Astrocyte (in vitro differentiated cells and primary cell): Measurements from ENCODE around the gene RASSF5. TPM values are rescaled to one million over a fixed set of nuclear protein-coding genes. Genes with fewer than 3 reads are reported as not detected.

Source experiments
- DNase-seq: peaks from one replicate; pipeline ENCODE4 v3.0.0-alpha.2; 2010; ENCODE audit warnings: low read depth
- FAIRE-seq: peaks from 2 replicates; lab custom pipeline; 2011; peaks lifted over from hg19 to GRCh38; lab: Jason Lieb, UNC
- H2AFZ ChIP-seq: 2 replicates; pipeline ENCODE4 v1.6.0; 2012; ENCODE audit warnings: low read depth, low read length, inconsistent platforms
- H3K27ac ChIP-seq: 2 replicates; pipeline ENCODE4 v1.5.1; 2011; ENCODE audit warnings: low read depth, low read length, inconsistent platforms
- H3K27me3 ChIP-seq: 2 replicates; pipeline ENCODE4 v1.6.0; 2011; ENCODE audit warnings: low read length, inconsistent platforms; ENCODE audit not compliant: insufficient read depth
- H3K36me3 ChIP-seq: 2 replicates; pipeline ENCODE4 v1.5.1; 2011; ENCODE audit warnings: low read length, inconsistent platforms; ENCODE audit not compliant: insufficient read depth
- H3K4me1 ChIP-seq: 2 replicates; pipeline ENCODE4 v1.5.1; 2011; ENCODE audit warnings: low read length, inconsistent platforms; ENCODE audit not compliant: insufficient read depth
- H3K4me2 ChIP-seq: 2 replicates; pipeline ENCODE4 v1.6.0; 2012; ENCODE audit warnings: low read length, inconsistent platforms
- H3K4me3 ChIP-seq: 2 replicates; pipeline ENCODE4 v1.5.1; 2011; ENCODE audit warnings: low read depth, mild to moderate bottlenecking, low read length, inconsistent platforms; ENCODE audit not compliant: insufficient read depth
- H3K79me2 ChIP-seq: 2 replicates; pipeline ENCODE4 v1.6.0; 2012; ENCODE audit warnings: mild to moderate bottlenecking, low read length, inconsistent platforms; ENCODE audit not compliant: insufficient read depth
- H3K9ac ChIP-seq: 2 replicates; pipeline ENCODE4 v1.6.0; 2012; ENCODE audit warnings: mild to moderate bottlenecking, low read length, inconsistent platforms
- H3K9me3 ChIP-seq: 2 replicates; pipeline ENCODE4 v1.5.1; 2012; ENCODE audit warnings: low read depth, mild to moderate bottlenecking, low read length, inconsistent platforms; ENCODE audit not compliant: insufficient read depth
- H4K20me1 ChIP-seq: 2 replicates; pipeline ENCODE4 v1.6.0; 2012; ENCODE audit warnings: low read length, inconsistent platforms; ENCODE audit not compliant: insufficient read depth
- H3K27ac Mint-ChIP-seq: one replicate; pipeline ENCODE4 v1.8.0; 2021; ENCODE audit warnings: mild to moderate bottlenecking, mixed read lengths; ENCODE audit not compliant: unreplicated experiment
- H3K27me3 Mint-ChIP-seq: one replicate; pipeline ENCODE4 v1.8.0; 2021; ENCODE audit warnings: low read depth, mixed read lengths; ENCODE audit not compliant: unreplicated experiment
- H3K36me3 Mint-ChIP-seq: one replicate; pipeline ENCODE4 v1.8.0; 2021; ENCODE audit warnings: low read depth, mixed read lengths; ENCODE audit not compliant: unreplicated experiment
- H3K4me1 Mint-ChIP-seq: one replicate; pipeline ENCODE4 v1.8.0; 2021; ENCODE audit warnings: low read depth, mixed read lengths; ENCODE audit not compliant: unreplicated experiment
- H3K4me3 Mint-ChIP-seq: one replicate; pipeline ENCODE4 v1.8.0; 2021; ENCODE audit warnings: mild to moderate bottlenecking, moderate library complexity, mixed read lengths; ENCODE audit not compliant: unreplicated experiment
- H3K9me3 Mint-ChIP-seq: one replicate; pipeline ENCODE4 v1.8.0; 2021; ENCODE audit warnings: mild to moderate bottlenecking, mixed read lengths; ENCODE audit not compliant: unreplicated experiment
- CTCF ChIP-seq: IDR thresholded peaks from 2 replicates; pipeline ENCODE4 v1.5.1; 2011; ENCODE audit warnings: low read depth, mild to moderate bottlenecking, inconsistent platforms, low read length, moderate library complexity; ENCODE audit not compliant: insufficient read depth
- EZH2 ChIP-seq: IDR thresholded peaks from 2 replicates; pipeline ENCODE4 v1.6.1; 2012; ENCODE audit warnings: mild to moderate bottlenecking, low read length, inconsistent platforms; ENCODE audit not compliant: insufficient read depth
- total RNA-seq: library from RNA; stranded (reverse); gene quantifications from 2 replicates; pipeline ENCODE4 v1.2.1, GENCODE V29; 2021

RASSF5 gene
- total RNA-seq, 1 donor from 2014 or later = 0.43 TPM

GRCh38 chr1:206559672-206559995, 52.3 kb downstream of the RASSF5 start:
- H3K4me1 ChIP-seq = peaks cover 4% of the 10 kb centered on the region
- Mint-ChIP-seq H3K27me3 (peaks cover 21% of the 10 kb centered on the region), H3K4me3 (no peak overlapping the region)

GRCh38 chr1:206560007-206560716, 52.8 kb downstream of the RASSF5 start:
- peaks cover 26% of the 10 kb centered on the region for H3K4me1 Mint-ChIP-seq
- Histone ChIP-seq H3K4me3 (no peak overlapping the region), H3K79me2 (no peaks in the 10 kb centered on the region), H3K9me3 (no peaks in the 10 kb centered on the region), H2AFZ (no peak overlapping the region), H3K4me2 (no peak overlapping the region), H3K9ac (no peak overlapping the region), H3K27ac (no peak overlapping the region), H3K27me3 (peaks cover under 1% of the 10 kb centered on the region), H3K4me1 (peaks cover 4% of the 10 kb centered on the region), H4K20me1 (peaks cover 5% of the 10 kb centered on the region), H3K36me3 (no peaks in the 10 kb centered on the region)
- no peak for TF ChIP-seq EZH2
- no peak for TF ChIP-seq CTCF
- FAIRE-seq (no peak), DNase-seq (no peak)
- no peak overlapping the region for H3K27ac Mint-ChIP-seq
- H3K4me3 Mint-ChIP-seq = no peak overlapping the region
- no peaks in the 10 kb centered on the region for H3K9me3 Mint-ChIP-seq
- peaks cover 23% of the 10 kb centered on the region for H3K27me3 Mint-ChIP-seq
- H3K36me3 Mint-ChIP-seq = peaks cover 4% of the 10 kb centered on the region

More at GRCh38 chr1:206559672-206559995, 52.3 kb downstream of the RASSF5 start:
- Histone ChIP-seq H3K4me2 (no peak overlapping the region), H4K20me1 (peaks cover 5% of the 10 kb centered on the region), H2AFZ (no peak overlapping the region), H3K27ac (no peak overlapping the region), H3K9ac (no peak overlapping the region), H3K36me3 (no peaks in the 10 kb centered on the region), H3K27me3 (peaks cover 4% of the 10 kb centered on the region), H3K4me3 (no peak overlapping the region), H3K79me2 (no peaks in the 10 kb centered on the region), H3K9me3 (no peaks in the 10 kb centered on the region)
- Mint-ChIP-seq H3K36me3 (peaks cover 4% of the 10 kb centered on the region), H3K9me3 (no peaks in the 10 kb centered on the region), H3K27ac (no peak overlapping the region), H3K4me1 (peaks cover 26% of the 10 kb centered on the region)
- no peak for TF ChIP-seq EZH2
- TF ChIP-seq CTCF = no peak
- FAIRE-seq = no peak
- DNase-seq = no peak
